CD8-positive, alpha-beta memory T cell (primary cell): ENCODE data around the gene VDAC2. TPM values are rescaled to one million over a fixed set of nuclear protein-coding genes. Genes with fewer than 3 reads are reported as not detected.
A peak's percentile ranks its signal among the peaks of the same experiment; 100 is the strongest.

Experiments used
- CTCF ChIA-PET: fragments of 350-600 bp; sonication (Branson Sonifier 250); formaldehyde crosslinking; loops from one replicate; lab custom pipeline; 2021; ENCODE audit warnings: antibody characterized with exemption; lab: Charles Lee
- POLR2A ChIA-PET: fragments of 350-600 bp; sonication (Branson Sonifier 250); formaldehyde crosslinking; loops from one replicate; lab custom pipeline; 2021; ENCODE audit warnings: antibody characterized with exemption; lab: Charles Lee
- DNase-seq, 5 donors: peaks; one replicate each; pipeline versions ENCODE4 v3.0.0 to v3.0.0-alpha.2; 2020 to 2022; ENCODE audit warnings: mixed read lengths in 1 of 5
- H3K27ac ChIP-seq: one replicate; pipeline ENCODE4 v1.7.0; 2013; ENCODE audit warnings: low read depth, mild to moderate bottlenecking, low read length, moderate library complexity
- H3K27me3 ChIP-seq: 2 replicates; pipeline ENCODE4 v1.7.0; 2013; ENCODE audit warnings: low read length, mild to moderate bottlenecking; ENCODE audit not compliant: insufficient read depth, poor library complexity, severe bottlenecking
- H3K36me3 ChIP-seq: 2 replicates; pipeline ENCODE4 v1.7.0; 2013; ENCODE audit warnings: mild to moderate bottlenecking, low read length, moderate library complexity; ENCODE audit not compliant: insufficient read depth
- H3K4me1 ChIP-seq: 2 replicates; pipeline ENCODE4 v1.7.0; 2013; ENCODE audit warnings: mild to moderate bottlenecking, low read length, moderate library complexity; ENCODE audit not compliant: insufficient read depth
- H3K4me3 ChIP-seq: 2 replicates; pipeline ENCODE4 v1.7.0; 2013; ENCODE audit warnings: mild to moderate bottlenecking, low read length
- H3K9me3 ChIP-seq: 2 replicates; pipeline ENCODE4 v1.7.0; 2013; ENCODE audit warnings: mild to moderate bottlenecking, low read length
- H3K27ac Mint-ChIP-seq, 8 donors: one replicate each; pipeline ENCODE4 v1.8.0; 2020 to 2021; ENCODE audit warnings: mixed read lengths in 8 of 8, mild to moderate bottlenecking in 6 of 8, inconsistent platforms in 3 of 8, moderate library complexity in 3 of 8
- H3K27me3 Mint-ChIP-seq, 2 donors: one replicate each; pipeline ENCODE4 v1.8.0; 2020 to 2021; ENCODE audit warnings: mixed read lengths in 2 of 2, mild to moderate bottlenecking in 1 of 2, moderate library complexity in 1 of 2
- H3K36me3 Mint-ChIP-seq, 3 donors: one replicate each; pipeline ENCODE4 v1.8.0; 2020 to 2021; ENCODE audit warnings: mixed read lengths in 3 of 3, inconsistent platforms in 1 of 3, mild to moderate bottlenecking in 1 of 3
- H3K4me1 Mint-ChIP-seq, 3 donors: one replicate each; pipeline ENCODE4 v1.8.0; 2020 to 2021; ENCODE audit warnings: mixed read lengths in 3 of 3, inconsistent platforms in 1 of 3, mild to moderate bottlenecking in 1 of 3
- H3K4me3 Mint-ChIP-seq, 7 donors: one replicate each; pipeline ENCODE4 v1.8.0; 2020 to 2021; ENCODE audit warnings: mixed read lengths in 7 of 7, mild to moderate bottlenecking in 6 of 7, moderate library complexity in 4 of 7, inconsistent platforms in 2 of 7
- H3K9me3 Mint-ChIP-seq, 5 donors: one replicate each; pipeline ENCODE4 v1.8.0; 2020 to 2022; ENCODE audit warnings: mixed read lengths in 5 of 5, mild to moderate bottlenecking in 3 of 5, moderate library complexity in 2 of 5, inconsistent platforms in 1 of 5
- polyA plus RNA-seq: library from polyadenylated mRNA; unstranded; fragments of 300-500 nt; fragmentation: Illumina TruSeq; gene quantifications from one replicate; pipeline ENCODE4 v1.2.3, GENCODE V29; 2021
- total RNA-seq, 2 experiments: library from RNA; stranded (reverse); gene quantifications; one replicate each; pipeline ENCODE4 v1.2.3, GENCODE V29; 2021

The VDAC2 gene
- total and polyA plus RNA-seq, 3 experiments from 2014 or later: 149 to 261 (median 247) TPM

- H3K27me3 ChIP-seq: no peaks in the 10 kb centered on the region
- Mint-ChIP-seq H3K36me3 (peaks cover 0 to 21% (median 2%) of the 10 kb centered on the region in 3 donors), H3K4me3 (peak overlapping the region in 1 of 7 donors; percentile 75), H3K27me3 (peaks cover 0 to 2% of the 10 kb centered on the region in 2 donors), H3K9me3 (no peaks in the 10 kb centered on the region), H3K27ac (peak overlapping the region in 3 of 8 donors; percentile 26 to 99 (median 55)), H3K4me1 (peaks cover 20 to 26% (median 21%) of the 10 kb centered on the region in 3 donors)
- ChIA-PET CTCF (interaction anchor here (0.7 to 10.5 kb wide), 3 partner anchors 11 to 26 kb away, joined by 3 to 168 read pairs (median 4); partner anchors contain the start of gene COMTD1), POLR2A (no interaction called here)
- peaks cover 5% of the 10 kb centered on the region for H3K36me3 ChIP-seq
- no peaks in the 10 kb centered on the region for H3K9me3 ChIP-seq
- peaks cover 24% of the 10 kb centered on the region for H3K4me1 ChIP-seq
- no peak overlapping the region for H3K4me3 ChIP-seq
- no peak overlapping the region for H3K27ac ChIP-seq
- DNase-seq: no peak
These were observed 2.8 kb upstream of the VDAC2 start for GRCh38 chr10:75207857-75208144.

GRCh38 chr10:75208181-75208580 lies 2.4 kb upstream of the VDAC2 start:
- Mint-ChIP-seq H3K36me3 (peaks cover 0 to 23% (median 3%) of the 10 kb centered on the region in 3 donors), H3K9me3 (no peaks in the 10 kb centered on the region), H3K27ac (peak overlapping the region in 6 of 8 donors; percentile 26 to 99 (median 65)), H3K4me3 (peak overlapping the region in 5 of 7 donors; percentile 26 to 75 (median 43)), H3K27me3 (peaks cover 0 to 2% of the 10 kb centered on the region in 2 donors), H3K4me1 (peaks cover 21 to 27% (median 22%) of the 10 kb centered on the region in 3 donors)
- POLR2A ChIA-PET: no interaction called here
- CTCF ChIA-PET: interaction anchor here (0.7 to 10.5 kb wide), 4 partner anchors 11 to 26 kb away, joined by 3 to 168 read pairs (median 4); partner anchors contain the start of gene COMTD1
- DNase-seq: no peak
- Histone ChIP-seq H3K4me3 (no peak overlapping the region), H3K4me1 (peaks cover 25% of the 10 kb centered on the region), H3K27me3 (no peaks in the 10 kb centered on the region), H3K9me3 (no peaks in the 10 kb centered on the region), H3K36me3 (peaks cover 8% of the 10 kb centered on the region), H3K27ac (peak overlapping the region; percentile 18)

- H3K9me3 Mint-ChIP-seq: no peaks in the 10 kb centered on the region
- H3K4me3 ChIP-seq: peak overlapping the region; percentile 89
These were observed 1.3 kb upstream of the VDAC2 start for GRCh38 chr10:75209086-75209920.

GRCh38 chr10:75209921-75210281 lies 695 bp upstream of the VDAC2 start:
- Mint-ChIP-seq H3K4me1 (peaks cover 25 to 38% (median 32%) of the 10 kb centered on the region in 3 donors), H3K36me3 (peaks cover 3 to 37% (median 5%) of the 10 kb centered on the region in 3 donors), H3K27me3 (peaks cover 0 to 2% of the 10 kb centered on the region in 2 donors), H3K9me3 (no peaks in the 10 kb centered on the region), H3K4me3 (peak overlapping the region; percentile 96 to 100 (median 98)), H3K27ac (peak overlapping the region; percentile 99 to 100 (median 100))
- peak; percentile 64 to 86 (median 81) for DNase-seq
- Histone ChIP-seq H3K36me3 (peaks cover 18% of the 10 kb centered on the region), H3K9me3 (no peaks in the 10 kb centered on the region), H3K4me1 (peaks cover 25% of the 10 kb centered on the region), H3K27me3 (no peaks in the 10 kb centered on the region), H3K27ac (peak overlapping the region; percentile 98), H3K4me3 (peak overlapping the region; percentile 89)
- POLR2A ChIA-PET: interaction anchor here (0.6 to 3.4 kb wide), 5 partner anchors 9 to 99 kb away, joined by 3 to 56 read pairs (median 9); partner anchors contain the start of genes COMTD1 and SAMD8
- CTCF ChIA-PET: interaction anchor here (1.0 to 10.5 kb wide), 11 partner anchors 9 to 966 kb away, joined by 3 to 168 read pairs (median 5); partner anchors contain the start of genes COMTD1 and SAMD8

More at GRCh38 chr10:75209086-75209920, 1.3 kb upstream of the VDAC2 start:
- ChIA-PET CTCF (interaction anchor here (1.4 to 10.5 kb wide), 9 partner anchors 14 to 965 kb away, joined by 4 to 168 read pairs (median 6); partner anchors contain the start of genes COMTD1 and SAMD8), POLR2A (interaction anchor here (0.6 to 3.4 kb wide), 6 partner anchors 10 to 99 kb away, joined by 3 to 56 read pairs (median 6); partner anchors contain the start of genes COMTD1 and SAMD8)
- Mint-ChIP-seq H3K4me3 (peak overlapping the region; percentile 96 to 100 (median 98)), H3K27ac (peak overlapping the region; percentile 99 to 100 (median 100)), H3K36me3 (peaks cover 3 to 31% (median 5%) of the 10 kb centered on the region in 3 donors), H3K4me1 (peaks cover 24 to 33% (median 29%) of the 10 kb centered on the region in 3 donors), H3K27me3 (peaks cover 0 to 2% of the 10 kb centered on the region in 2 donors)
- H3K4me1 ChIP-seq: peaks cover 25% of the 10 kb centered on the region
- peak in 1 of 5 donors; percentile 52 for DNase-seq
- no peaks in the 10 kb centered on the region for H3K27me3 ChIP-seq
- no peaks in the 10 kb centered on the region for H3K9me3 ChIP-seq
- peaks cover 15% of the 10 kb centered on the region for H3K36me3 ChIP-seq
- H3K27ac ChIP-seq: peak overlapping the region; percentile 98

- H3K9me3 ChIP-seq: no peaks in the 10 kb centered on the region
- peak in 2 of 5 donors; percentile 12 to 24 for DNase-seq
- H3K27ac ChIP-seq: peak overlapping the region; percentile 98
- Mint-ChIP-seq H3K4me1 (peaks cover 30 to 44% (median 37%) of the 10 kb centered on the region in 3 donors), H3K4me3 (peak overlapping the region; percentile 88 to 100 (median 98)), H3K36me3 (peaks cover 3 to 48% (median 10%) of the 10 kb centered on the region in 3 donors), H3K9me3 (no peaks in the 10 kb centered on the region), H3K27me3 (peaks cover 0 to 2% of the 10 kb centered on the region in 2 donors), H3K27ac (peak overlapping the region; percentile 94 to 100 (median 98))
- CTCF ChIA-PET: interaction anchor here (1.0 to 10.5 kb wide), 8 partner anchors 10 to 24 kb away, joined by 3 to 168 read pairs (median 6); partner anchors contain the start of gene COMTD1
- H3K4me3 ChIP-seq: peak overlapping the region; percentile 89
- peaks cover 25% of the 10 kb centered on the region for H3K4me1 ChIP-seq
- H3K36me3 ChIP-seq: peaks cover 22% of the 10 kb centered on the region
- POLR2A ChIA-PET: interaction anchor here (0.6 to 3.4 kb wide), 10 partner anchors 13 to 1482 kb away, joined by 3 to 56 read pairs (median 4); partner anchors contain the start of genes COMTD1 and SAMD8
- no peaks in the 10 kb centered on the region for H3K27me3 ChIP-seq
These were observed 553 bp downstream of the VDAC2 start for GRCh38 chr10:75211007-75211691.

DNA sequence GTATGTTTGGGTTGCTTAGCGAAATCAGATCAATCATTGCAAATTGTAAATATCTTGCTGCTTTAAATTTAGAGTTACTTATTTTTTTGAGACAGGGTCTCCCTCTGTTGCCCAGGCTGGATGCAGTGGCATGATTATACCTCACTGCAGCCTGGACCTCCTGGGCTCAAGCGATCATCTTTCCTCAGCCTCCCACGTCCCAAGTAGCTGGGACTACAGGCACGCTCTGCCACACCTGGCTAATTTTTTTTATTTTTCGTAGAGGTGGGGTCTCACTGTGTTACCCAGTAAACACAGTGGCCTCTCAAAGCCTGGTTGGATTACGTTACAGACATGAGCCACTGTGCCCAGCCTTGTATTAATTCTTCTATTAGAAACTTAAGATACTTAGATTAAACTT lies 1.7 kb downstream of the VDAC2 start:
- H3K27me3 Mint-ChIP-seq: peaks cover 0 to 2% of the 10 kb centered on the region in 2 donors
- Histone ChIP-seq H3K4me1 (peaks cover 25% of the 10 kb centered on the region), H3K27ac (no peak overlapping the region), H3K4me3 (no peak overlapping the region), H3K27me3 (no peaks in the 10 kb centered on the region), H3K36me3 (peaks cover 33% of the 10 kb centered on the region), H3K9me3 (no peaks in the 10 kb centered on the region)
- ChIA-PET POLR2A (interaction anchor here (0.6 to 3.4 kb wide), 3 partner anchors 21 to 102 kb away, joined by 5 to 56 read pairs (median 23); partner anchors contain the start of genes COMTD1 and SAMD8), CTCF (interaction anchor here (1.0 to 10.5 kb wide), 4 partner anchors 16 to 24 kb away, joined by 3 to 168 read pairs (median 7); partner anchors contain the start of gene COMTD1)
- H3K36me3 Mint-ChIP-seq: peaks cover 3 to 56% (median 11%) of the 10 kb centered on the region in 3 donors
- H3K9me3 Mint-ChIP-seq: no peaks in the 10 kb centered on the region
- peak overlapping the region; percentile 59 to 100 (median 97) for H3K4me3 Mint-ChIP-seq
- DNase-seq: no peak
- H3K27ac Mint-ChIP-seq: peak overlapping the region; percentile 79 to 100 (median 98)
- H3K4me1 Mint-ChIP-seq: peaks cover 36 to 51% (median 45%) of the 10 kb centered on the region in 3 donors

DNA sequence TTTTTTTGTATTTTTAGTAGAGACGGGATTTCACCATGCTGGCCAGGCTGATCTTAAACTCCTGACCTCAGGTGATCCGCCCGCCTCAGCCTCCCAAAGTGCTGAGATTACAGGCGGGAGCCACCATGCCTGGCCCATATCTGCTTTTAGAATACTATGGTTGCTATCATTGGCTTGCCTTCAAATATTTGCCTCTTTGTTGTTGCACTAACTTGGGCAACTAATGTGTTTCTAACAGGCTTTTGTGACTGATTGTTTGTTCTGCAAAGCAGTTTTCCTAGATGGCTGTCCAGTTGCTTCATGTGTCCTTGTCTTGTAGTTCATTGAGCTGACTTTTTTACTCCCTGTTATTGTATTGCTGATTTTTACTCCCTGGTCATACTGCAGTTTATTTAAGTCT lies 9.7 kb downstream of the VDAC2 start:
- peak overlapping the region in 3 of 8 donors; percentile 2 to 81 (median 69) for H3K27ac Mint-ChIP-seq
- Histone ChIP-seq H3K4me1 (peaks cover 21% of the 10 kb centered on the region), H3K4me3 (no peak overlapping the region), H3K9me3 (no peaks in the 10 kb centered on the region), H3K36me3 (peaks cover 78% of the 10 kb centered on the region), H3K27me3 (no peaks in the 10 kb centered on the region), H3K27ac (no peak overlapping the region)
- peaks cover 0 to 91% (median 25%) of the 10 kb centered on the region in 3 donors for H3K36me3 Mint-ChIP-seq
- POLR2A ChIA-PET: no interaction called here
- no peak overlapping the region for H3K4me3 Mint-ChIP-seq
- H3K4me1 Mint-ChIP-seq: peaks cover 33 to 64% (median 47%) of the 10 kb centered on the region in 3 donors
- DNase-seq: no peak
- H3K27me3 Mint-ChIP-seq: no peaks in the 10 kb centered on the region
- CTCF ChIA-PET: interaction anchor here (0.7 kb wide), 1 partner anchor 11 kb away, joined by 3 read pairs; no protein-coding TSS in a partner anchor
- H3K9me3 Mint-ChIP-seq: no peaks in the 10 kb centered on the region
